GM23338 (cell line): ENCODE results near the gene LYPD4. TPM values are rescaled to one million over a fixed set of nuclear protein-coding genes. Genes with fewer than 3 reads are reported as not detected.

ENCODE experiments used
- ATAC-seq: fragments of 200-7000 bp; cut with Tn5 transposase; 3 replicates; pipeline ENCODE4 v1.9.1; 2020
- DNase-seq: peaks from one replicate; pipeline ENCODE4 v3.0.0-alpha.2; 2015; ENCODE audit warnings: low spot score
- H2AFZ ChIP-seq: fragments of 200-600 bp; sonication (generic); 2 replicates; pipeline ENCODE4 v1.8.0; 2016; ENCODE audit warnings: antibody characterized with exemption, mild to moderate bottlenecking, moderate library complexity
- H3F3A ChIP-seq: fragments of 200-600 bp; sonication (generic); replicated peaks from 2 replicates; pipeline ENCODE4 v1.8.0; 2017; ENCODE audit warnings: antibody characterized with exemption, mixed run types, low read depth
- H3K27ac ChIP-seq: fragments of 200-600 bp; sonication (generic); 2 replicates; pipeline ENCODE4 v1.6.1; 2016; ENCODE audit warnings: low read depth
- H3K27me3 ChIP-seq: fragments of 200-600 bp; sonication (generic); 2 replicates; pipeline ENCODE4 v1.8.0; 2016; ENCODE audit warnings: mild to moderate bottlenecking, mixed run types, moderate library complexity; ENCODE audit not compliant: insufficient read depth
- H3K36me3 ChIP-seq: fragments of 200-600 bp; sonication (generic); 2 replicates; pipeline ENCODE4 v1.8.0; 2016; ENCODE audit warnings: mild to moderate bottlenecking; ENCODE audit not compliant: insufficient read depth
- H3K4me1 ChIP-seq: fragments of 200-600 bp; sonication (generic); 2 replicates; pipeline ENCODE4 v1.8.0; 2016; ENCODE audit warnings: mild to moderate bottlenecking, moderate library complexity; ENCODE audit not compliant: insufficient read depth
- H3K4me2 ChIP-seq: fragments of 200-600 bp; sonication (generic); 2 replicates; pipeline ENCODE4 v1.7.1; 2017; ENCODE audit warnings: mixed run types
- H3K4me3 ChIP-seq: fragments of 200-600 bp; sonication (generic); 2 replicates; pipeline ENCODE4 v1.6.1; 2016; ENCODE audit warnings: mixed run types
- H3K79me2 ChIP-seq: fragments of 200-600 bp; sonication (generic); replicated peaks from 2 replicates; pipeline ENCODE4 v1.8.0; 2017; ENCODE audit warnings: mild to moderate bottlenecking; ENCODE audit not compliant: insufficient read depth
- H3K9me2 ChIP-seq: fragments of 200-600 bp; sonication (generic); 2 replicates; pipeline ENCODE4 v1.8.0; 2017; ENCODE audit not compliant: insufficient read depth
- H4K20me1 ChIP-seq: fragments of 200-600 bp; sonication (generic); replicated peaks from 2 replicates; pipeline ENCODE4 v1.8.0; 2017; ENCODE audit warnings: mild to moderate bottlenecking; ENCODE audit not compliant: insufficient read depth
- H3K27ac Mint-ChIP-seq: 2 replicates; pipeline ENCODE4 v1.8.0; 2020; ENCODE audit warnings: inconsistent platforms, mild to moderate bottlenecking, moderate library complexity, mixed read lengths
- H3K27me3 Mint-ChIP-seq: 3 replicates; pipeline ENCODE4 v1.8.0; 2022; ENCODE audit warnings: low read depth, mild to moderate bottlenecking, moderate library complexity, mixed read lengths, inconsistent platforms; ENCODE audit not compliant: insufficient read depth, poor library complexity
- H3K36me3 Mint-ChIP-seq: 3 replicates; pipeline ENCODE4 v1.8.0; 2021; ENCODE audit warnings: low read depth, mild to moderate bottlenecking, inconsistent platforms, moderate library complexity, mixed read lengths
- H3K4me1 Mint-ChIP-seq: 3 replicates; pipeline ENCODE4 v1.8.0; 2020; ENCODE audit warnings: mild to moderate bottlenecking, inconsistent platforms, mixed read lengths
- H3K4me3 Mint-ChIP-seq: 3 replicates; pipeline ENCODE4 v1.8.0; 2021; ENCODE audit warnings: moderate library complexity, mild to moderate bottlenecking, inconsistent platforms, mixed read lengths
- H3K9me3 Mint-ChIP-seq: 3 replicates; pipeline ENCODE4 v1.8.0; 2020; ENCODE audit warnings: moderate library complexity, mild to moderate bottlenecking, inconsistent platforms, mixed read lengths
- CREB1 ChIP-seq: fragments of 250-450 bp; sonication (Bioruptor Pico); IDR thresholded peaks from 2 replicates; pipeline ENCODE4 v1.5.0; 2020; ENCODE audit warnings: low read depth, mild to moderate bottlenecking, moderate library complexity
- JUNB ChIP-seq: IDR thresholded peaks from one replicate; pipeline ENCODE4 v1.6.1; 2016; ENCODE audit warnings: antibody characterized with exemption; ENCODE audit not compliant: unreplicated experiment
- NANOG ChIP-seq: IDR thresholded peaks from 2 replicates; pipeline ENCODE4 v1.6.1; 2016; ENCODE audit warnings: antibody characterized with exemption, borderline replicate concordance
- POLR2AphosphoS5 ChIP-seq: IDR thresholded peaks from 2 replicates; pipeline ENCODE4 v1.6.1; 2016; ENCODE audit warnings: antibody characterized with exemption, low read depth
- ZNF114 ChIP-seq: fragments of 250-450 bp; sonication (Bioruptor Pico); IDR thresholded peaks from 2 replicates; pipeline ENCODE4 v1.5.0; 2020; ENCODE audit warnings: mild to moderate bottlenecking, moderate library complexity
- ZNF462 ChIP-seq: fragments of 250-450 bp; sonication (Bioruptor Pico); IDR thresholded peaks from 2 replicates; pipeline ENCODE4 v1.5.0; 2020; ENCODE audit warnings: mild to moderate bottlenecking, moderate library complexity
- polyA plus RNA-seq: library from polyadenylated mRNA; unstranded; fragments of >200 nt; fragmentation: Nextera tagmentation; extraction: Ambion mirVana; gene quantifications from 2 replicates; pipeline ENCODE4 v1.2.1, GENCODE V29; 2016
- total RNA-seq: library from RNA; depleted of rRNA; stranded (reverse); fragments of >200 nt; shearing (Covaris generic); gene quantifications from 2 replicates; pipeline ENCODE4 v1.2.3, GENCODE V29; 2014
- TF ChIP-seq, protein P1 (sequence below): IDR thresholded peaks from 2 replicates; pipeline ENCODE4 v1.6.1; 2016; ENCODE audit warnings: antibody characterized with exemption
- TF ChIP-seq, protein P2 (sequence below), 2 experiments: fragments of 200-600 bp in 1 of 2; sonication (generic) in 1 of 2; conservative IDR thresholded peaks; 2 replicates each; pipeline versions ENCODE4 v1.5.1 to v1.6.1; 2016 to 2017; ENCODE audit warnings: antibody characterized with exemption in 2 of 2, low read depth in 2 of 2, mild to moderate bottlenecking in 2 of 2, moderate library complexity in 1 of 2

LYPD4 gene
- total and polyA plus RNA-seq, 2 experiments from 2014 or later = not detected

DNA sequence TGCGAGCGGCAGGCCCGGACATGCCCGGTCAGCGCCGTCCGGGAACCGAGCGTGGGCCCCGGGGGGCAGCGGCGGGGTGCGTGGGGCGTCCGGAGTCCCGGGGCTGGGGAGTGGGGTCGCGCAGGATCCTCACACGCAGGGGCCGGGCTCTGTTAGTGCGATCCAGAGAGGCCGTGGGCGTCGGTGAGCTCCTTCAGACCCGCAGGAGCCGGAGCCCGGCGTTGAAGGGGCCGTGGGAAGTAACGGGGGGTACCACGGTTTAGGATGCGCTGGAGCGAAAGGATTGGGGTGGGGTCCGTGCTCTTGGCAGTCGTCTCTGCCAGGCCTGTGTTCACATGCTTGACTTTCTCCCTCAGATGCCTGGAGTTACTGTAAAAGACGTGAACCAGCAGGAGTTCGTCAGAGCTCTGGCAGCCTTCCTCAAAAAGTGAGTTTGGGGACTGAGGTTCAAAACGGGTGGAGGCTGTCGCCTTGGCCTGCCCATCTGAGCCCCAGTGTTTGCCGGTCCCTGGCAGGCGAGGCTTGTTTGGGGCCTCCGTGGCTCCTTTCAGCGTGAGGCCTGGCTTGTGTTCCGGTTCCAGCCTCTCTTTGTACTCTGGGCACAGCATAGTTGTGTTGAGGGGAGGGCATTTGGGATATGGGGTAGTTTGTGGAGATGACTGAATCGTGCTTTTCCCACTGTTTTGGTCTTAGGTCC lies 16.1 kb upstream of the LYPD4 start:
- Mint-ChIP-seq H3K27me3 (peaks cover 28% of the 10 kb centered on the region), H3K27ac (peak overlapping the region; percentile 99), H3K36me3 (peaks cover 52% of the 10 kb centered on the region), H3K4me3 (peak overlapping the region; percentile 85), H3K4me1 (peaks cover 42% of the 10 kb centered on the region), H3K9me3 (peaks cover 3% of the 10 kb centered on the region; the same call in 1 of the 3 replicates)
- Histone ChIP-seq H3K4me2 (peak overlapping the region; percentile 99), H3K27me3 (no peaks in the 10 kb centered on the region), H4K20me1 (peaks cover 43% of the 10 kb centered on the region), H2AFZ (no peak overlapping the region), H3K4me1 (peaks cover 38% of the 10 kb centered on the region), H3K36me3 (peaks cover 48% of the 10 kb centered on the region), H3K79me2 (peaks cover 53% of the 10 kb centered on the region), H3K9me2 (no peaks in the 10 kb centered on the region), H3F3A (peaks cover 49% of the 10 kb centered on the region), H3K4me3 (peak overlapping the region; percentile 69), H3K27ac (peak overlapping the region; percentile 98)
- ATAC-seq (no peak), DNase-seq (no peak)
- TF ChIP-seq POLR2AphosphoS5 = no peak

DNA sequence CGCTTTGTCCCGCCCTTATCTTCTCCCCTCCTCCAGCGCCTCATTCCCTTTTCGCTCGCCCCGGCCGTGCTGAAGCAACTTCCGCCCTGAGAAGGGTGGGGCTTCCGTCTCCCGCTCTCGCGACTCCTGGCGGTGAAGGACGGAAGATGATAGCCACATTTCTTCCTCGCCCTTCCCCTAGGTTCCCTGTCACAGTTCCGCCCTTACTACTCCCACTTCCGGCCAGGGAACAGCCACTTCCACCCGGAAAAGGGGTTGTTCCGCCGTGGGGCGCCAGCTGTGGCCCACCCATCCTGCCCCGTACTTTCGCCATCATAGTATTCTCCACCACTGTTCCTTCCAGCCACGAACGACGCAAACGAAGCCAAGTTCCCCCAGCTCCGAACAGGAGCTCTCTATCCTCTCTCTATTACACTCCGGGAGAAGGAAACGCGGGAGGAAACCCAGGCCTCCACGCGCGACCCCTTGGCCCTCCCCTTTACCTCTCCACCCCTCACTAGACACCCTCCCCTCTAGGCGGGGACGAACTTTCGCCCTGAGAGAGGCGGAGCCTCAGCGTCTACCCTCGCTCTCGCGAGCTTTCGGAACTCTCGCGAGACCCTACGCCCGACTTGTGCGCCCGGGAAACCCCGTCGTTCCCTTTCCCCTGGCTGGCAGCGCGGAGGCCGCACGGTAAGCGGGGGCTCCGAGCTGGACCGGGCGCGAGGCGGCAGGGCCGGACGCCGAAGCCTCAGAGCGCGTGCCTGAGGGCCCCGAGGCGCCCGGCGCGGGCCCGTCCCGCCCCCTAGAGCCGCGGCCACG lies 15.3 kb upstream of the LYPD4 start, which contains the start of gene RPS19:
Gene RPS19 (plus strand): TSS at position 638 of the 801 bp plus-strand sequence. CDS start 520 bp downstream, outside the sequence.
- peak within 1 kb of the TSS; percentile 85 for H3K4me3 Mint-ChIP-seq
- ATAC-seq (peak; percentile 81), DNase-seq (peak; percentile 99)
- peaks cover 46% of the 10 kb centered on the region for H3K79me2 ChIP-seq
- H3K27ac ChIP-seq = peak within 1 kb of the TSS; percentile 98
- H4K20me1 ChIP-seq = peaks cover 36% of the 10 kb centered on the region
- no peaks in the 10 kb centered on the region for H3K27me3 ChIP-seq
- H3K4me3 ChIP-seq = peak within 1 kb of the TSS; percentile 69
- peaks cover 45% of the 10 kb centered on the region for H3K36me3 Mint-ChIP-seq
- peaks cover 36% of the 10 kb centered on the region for H3K4me1 ChIP-seq
- H3K27me3 Mint-ChIP-seq = peaks cover 27% of the 10 kb centered on the region
- H3K4me1 Mint-ChIP-seq = peaks cover 39% of the 10 kb centered on the region
- H3K9me3 Mint-ChIP-seq = peaks cover 3% of the 10 kb centered on the region; the same call in 1 of the 3 replicates
- peak within 1 kb of the TSS; percentile 99 for H3K4me2 ChIP-seq
- H3K9me2 ChIP-seq = no peaks in the 10 kb centered on the region
- peaks cover 41% of the 10 kb centered on the region for H3F3A ChIP-seq
- H3K27ac Mint-ChIP-seq = peak within 1 kb of the TSS; percentile 99
- H2AFZ ChIP-seq = peak within 1 kb of the TSS; percentile 67; the same call in 1 of the 2 replicates
- H3K36me3 ChIP-seq = peaks cover 41% of the 10 kb centered on the region
- TF ChIP-seq, protein P1, sequence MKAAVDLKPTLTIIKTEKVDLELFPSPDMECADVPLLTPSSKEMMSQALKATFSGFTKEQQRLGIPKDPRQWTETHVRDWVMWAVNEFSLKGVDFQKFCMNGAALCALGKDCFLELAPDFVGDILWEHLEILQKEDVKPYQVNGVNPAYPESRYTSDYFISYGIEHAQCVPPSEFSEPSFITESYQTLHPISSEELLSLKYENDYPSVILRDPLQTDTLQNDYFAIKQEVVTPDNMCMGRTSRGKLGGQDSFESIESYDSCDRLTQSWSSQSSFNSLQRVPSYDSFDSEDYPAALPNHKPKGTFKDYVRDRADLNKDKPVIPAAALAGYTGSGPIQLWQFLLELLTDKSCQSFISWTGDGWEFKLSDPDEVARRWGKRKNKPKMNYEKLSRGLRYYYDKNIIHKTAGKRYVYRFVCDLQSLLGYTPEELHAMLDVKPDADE = peak; percentile 94
- TF ChIP-seq ZNF114 (CRISPR knock-in tag) (peak; percentile 77; the same call in 1 of the 2 replicates), NANOG (no peak), POLR2AphosphoS5 (peak; percentile 92), CREB1 (CRISPR knock-in tag) (peak; percentile 79), ZNF462 (no peak), JUNB (no peak)
- TF ChIP-seq, protein P2, sequence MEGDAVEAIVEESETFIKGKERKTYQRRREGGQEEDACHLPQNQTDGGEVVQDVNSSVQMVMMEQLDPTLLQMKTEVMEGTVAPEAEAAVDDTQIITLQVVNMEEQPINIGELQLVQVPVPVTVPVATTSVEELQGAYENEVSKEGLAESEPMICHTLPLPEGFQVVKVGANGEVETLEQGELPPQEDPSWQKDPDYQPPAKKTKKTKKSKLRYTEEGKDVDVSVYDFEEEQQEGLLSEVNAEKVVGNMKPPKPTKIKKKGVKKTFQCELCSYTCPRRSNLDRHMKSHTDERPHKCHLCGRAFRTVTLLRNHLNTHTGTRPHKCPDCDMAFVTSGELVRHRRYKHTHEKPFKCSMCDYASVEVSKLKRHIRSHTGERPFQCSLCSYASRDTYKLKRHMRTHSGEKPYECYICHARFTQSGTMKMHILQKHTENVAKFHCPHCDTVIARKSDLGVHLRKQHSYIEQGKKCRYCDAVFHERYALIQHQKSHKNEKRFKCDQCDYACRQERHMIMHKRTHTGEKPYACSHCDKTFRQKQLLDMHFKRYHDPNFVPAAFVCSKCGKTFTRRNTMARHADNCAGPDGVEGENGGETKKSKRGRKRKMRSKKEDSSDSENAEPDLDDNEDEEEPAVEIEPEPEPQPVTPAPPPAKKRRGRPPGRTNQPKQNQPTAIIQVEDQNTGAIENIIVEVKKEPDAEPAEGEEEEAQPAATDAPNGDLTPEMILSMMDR (conservative IDR thresholded peaks at IDR 0.05; ENCODE audit: low read depth in 2 of 2) = peak; percentile 30 to 45; a peak in 2 of 4 replicates
